ENCODE results near the gene ANKRD44. TPM values are rescaled to one million over a fixed set of nuclear protein-coding genes. Genes with fewer than 3 reads are reported as not detected.

The ANKRD44 gene
- 10 to 100 TPM; 57.8 to 93.4 TPM for total RNA-seq

GRCh38 chr2:197310271-197310985, at the start of gene ANKRD44:
ANKRD44 (minus strand) TSS chr2:197310780; CDS start chr2:197310604, 176 bp downstream.
- H3K27me3 ChIP-seq (replicated peaks; ENCODE audit: insufficient read depth): no peaks in the 10 kb centered on the region
- peak within 1 kb of the TSS; percentile 88 for H3K4me3 ChIP-seq
- H3K27ac ChIP-seq: peak within 1 kb of the TSS; percentile 74 to 89
- ATAC-seq (ENCODE audit: insufficient number of reproducible peaks, low FRiP score, low read depth): peak; percentile 81
- no peaks in the 10 kb centered on the region for H3K36me3 ChIP-seq
- peaks cover 20 to 46% of the 10 kb centered on the region in 2 donors for H3K4me1 ChIP-seq (ENCODE audit: control insufficient read depth in 1 of 2, low read depth in 2 of 2)
- DNase-seq (ENCODE audit: low spot score): peak; percentile 62
- TF ChIP-seq CTCF (IDR thresholded peaks at IDR 0.05): peak; percentile 51
- no peaks in the 10 kb centered on the region for H3K9me3 ChIP-seq

- no peaks in the 10 kb centered on the region for H3K9me3 ChIP-seq
- no peak overlapping the region for H3K27ac ChIP-seq
- no peaks in the 10 kb centered on the region for H3K27me3 ChIP-seq (replicated peaks; ENCODE audit: insufficient read depth)
- no peak for DNase-seq (ENCODE audit: low spot score)
- no peaks in the 10 kb centered on the region for H3K36me3 ChIP-seq
- no peak for ATAC-seq (ENCODE audit: insufficient number of reproducible peaks, low FRiP score, low read depth)
- H3K4me1 ChIP-seq (ENCODE audit: control insufficient read depth in 1 of 2, low read depth in 2 of 2): no peaks in the 10 kb centered on the region
- H3K4me3 ChIP-seq: no peak overlapping the region
- TF ChIP-seq CTCF (IDR thresholded peaks at IDR 0.05): no peak
Measured at GRCh38 chr2:197359859-197360258, 49.3 kb upstream of the ANKRD44 start.

- no peak overlapping the region for H3K27ac ChIP-seq
- H3K27me3 ChIP-seq (replicated peaks; ENCODE audit: insufficient read depth): no peaks in the 10 kb centered on the region
- H3K4me3 ChIP-seq: no peak overlapping the region
- no peaks in the 10 kb centered on the region for H3K4me1 ChIP-seq (ENCODE audit: control insufficient read depth in 1 of 2, low read depth in 2 of 2)
- H3K36me3 ChIP-seq: no peaks in the 10 kb centered on the region
- TF ChIP-seq CTCF (IDR thresholded peaks at IDR 0.05): no peak
- DNase-seq (ENCODE audit: low spot score) (no peak), ATAC-seq (ENCODE audit: insufficient number of reproducible peaks, low FRiP score, low read depth) (no peak)
- H3K9me3 ChIP-seq: no peaks in the 10 kb centered on the region
Measured at GRCh38 chr2:197358931-197359330, 48.4 kb upstream of the ANKRD44 start.

- no peaks in the 10 kb centered on the region for H3K9me3 ChIP-seq
- no peaks in the 10 kb centered on the region for H3K27me3 ChIP-seq (replicated peaks; ENCODE audit: insufficient read depth)
- no peak for TF ChIP-seq CTCF (IDR thresholded peaks at IDR 0.05)
- ATAC-seq (ENCODE audit: insufficient number of reproducible peaks, low FRiP score, low read depth) (no peak), DNase-seq (ENCODE audit: low spot score) (no peak)
- no peaks in the 10 kb centered on the region for H3K36me3 ChIP-seq
- H3K4me1 ChIP-seq (ENCODE audit: control insufficient read depth in 1 of 2, low read depth in 2 of 2): no peaks in the 10 kb centered on the region
- no peak overlapping the region for H3K27ac ChIP-seq
- no peak overlapping the region for H3K4me3 ChIP-seq
Measured at GRCh38 chr2:197357986-197358385, 47.4 kb upstream of the ANKRD44 start.

- Histone ChIP-seq H3K4me1 (ENCODE audit: control insufficient read depth in 1 of 2, low read depth in 2 of 2) (no peaks in the 10 kb centered on the region), H3K27ac (no peak overlapping the region), H3K9me3 (no peaks in the 10 kb centered on the region), H3K36me3 (no peaks in the 10 kb centered on the region), H3K27me3 (replicated peaks; ENCODE audit: insufficient read depth) (no peaks in the 10 kb centered on the region), H3K4me3 (no peak overlapping the region)
- ATAC-seq (ENCODE audit: insufficient number of reproducible peaks, low FRiP score, low read depth) (no peak), DNase-seq (ENCODE audit: low spot score) (no peak)
- TF ChIP-seq CTCF (IDR thresholded peaks at IDR 0.05): peak; percentile 21
Measured at GRCh38 chr2:197356136-197356535, 45.6 kb upstream of the ANKRD44 start.
